ENCODE measurements around the gene HDGFL1.

Gene HDGFL1

DNA sequence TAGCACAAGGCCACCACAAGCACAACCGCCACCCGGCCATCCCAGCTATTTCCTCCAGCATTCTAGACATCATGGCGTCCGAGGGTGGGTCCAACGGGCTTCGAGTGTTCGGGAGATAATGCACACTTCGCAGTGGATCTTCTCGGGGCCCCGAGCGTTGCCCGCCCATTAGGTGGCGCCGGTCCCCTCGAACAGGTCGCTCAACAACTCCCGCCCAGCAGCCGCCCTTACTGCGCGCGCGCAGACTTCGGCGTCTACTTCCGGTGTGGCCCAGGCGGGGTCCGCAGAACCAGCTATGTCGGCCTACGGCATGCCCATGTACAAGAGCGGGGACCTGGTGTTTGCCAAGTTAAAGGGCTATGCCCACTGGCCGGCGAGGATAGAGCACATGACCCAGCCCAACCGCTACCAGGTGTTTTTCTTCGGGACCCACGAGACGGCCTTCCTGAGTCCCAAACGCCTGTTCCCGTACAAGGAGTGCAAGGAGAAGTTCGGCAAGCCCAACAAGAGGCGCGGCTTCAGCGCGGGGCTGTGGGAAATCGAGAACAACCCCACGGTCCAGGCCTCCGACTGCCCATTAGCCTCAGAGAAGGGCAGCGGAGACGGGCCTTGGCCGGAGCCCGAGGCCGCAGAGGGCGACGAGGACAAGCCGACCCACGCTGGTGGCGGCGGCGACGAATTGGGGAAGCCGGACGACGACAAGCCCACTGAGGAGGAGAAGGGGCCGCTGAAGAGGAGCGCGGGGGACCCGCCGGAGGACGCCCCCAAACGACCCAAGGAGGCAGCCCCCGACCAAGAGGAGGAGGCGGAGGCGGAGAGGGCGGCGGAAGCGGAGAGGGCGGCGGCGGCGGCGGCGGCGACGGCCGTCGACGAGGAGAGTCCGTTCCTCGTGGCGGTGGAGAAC, at the start of gene HDGFL1:
Gene HDGFL1, plus strand, starts transcription at position 286 of the 904 bp plus-strand sequence. Its CDS starts 10 bp downstream, at position 296.
- no peak for DNase-seq
- no peak for TF ChIP-seq GATA1 (IDR thresholded peaks at IDR 0.05; ENCODE audit: low read depth, low read length)
- TF ChIP-seq POLR2A (IDR thresholded peaks at IDR 0.05; ENCODE audit: low read length), result no peak

- TF ChIP-seq POLR2A (IDR thresholded peaks at IDR 0.05; ENCODE audit: low read length), result no peak
- no peak for TF ChIP-seq GATA1 (IDR thresholded peaks at IDR 0.05; ENCODE audit: low read depth, low read length)
- DNase-seq, result no peak
Measured at GRCh38 chr6:22521035-22521434, 48.3 kb upstream of the HDGFL1 start.

GRCh38 chr6:22526736-22527135, 42.6 kb upstream of the HDGFL1 start:
- TF ChIP-seq POLR2A (IDR thresholded peaks at IDR 0.05; ENCODE audit: low read length) (no peak), GATA1 (IDR thresholded peaks at IDR 0.05; ENCODE audit: low read depth, low read length) (no peak)

GRCh38 chr6:22529866-22530265, 39.5 kb upstream of the HDGFL1 start:
- DNase-seq, result no peak
- no peak for TF ChIP-seq GATA1 (IDR thresholded peaks at IDR 0.05; ENCODE audit: low read depth, low read length)
- TF ChIP-seq POLR2A (IDR thresholded peaks at IDR 0.05; ENCODE audit: low read length), result no peak

More at GRCh38 chr6:22526736-22527135, 42.6 kb upstream of the HDGFL1 start:
- DNase-seq, result no peak

DNA sequence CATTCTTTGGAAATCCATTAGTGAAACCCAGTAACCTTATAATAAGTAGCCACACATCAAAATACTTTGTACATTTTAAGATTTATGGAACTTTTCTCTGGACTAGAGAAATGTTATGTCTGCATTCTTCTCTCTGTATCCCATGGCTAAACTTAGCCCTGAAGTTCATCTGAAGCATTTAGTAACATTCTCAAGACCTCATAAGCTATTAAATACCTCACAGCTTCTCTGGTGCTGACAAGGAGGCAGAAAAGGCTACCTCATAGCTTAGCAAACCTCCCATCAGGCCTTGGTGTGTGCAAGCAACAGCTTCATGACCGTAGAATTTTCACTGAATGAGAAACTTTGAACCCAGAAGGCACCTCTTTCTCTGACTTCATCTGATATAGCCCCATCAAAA, 38.9 kb upstream of the HDGFL1 start:
- TF ChIP-seq GATA1 (IDR thresholded peaks at IDR 0.05; ENCODE audit: low read depth, low read length), result no peak
- TF ChIP-seq POLR2A (IDR thresholded peaks at IDR 0.05; ENCODE audit: low read length), result no peak
- no peak for DNase-seq

DNA sequence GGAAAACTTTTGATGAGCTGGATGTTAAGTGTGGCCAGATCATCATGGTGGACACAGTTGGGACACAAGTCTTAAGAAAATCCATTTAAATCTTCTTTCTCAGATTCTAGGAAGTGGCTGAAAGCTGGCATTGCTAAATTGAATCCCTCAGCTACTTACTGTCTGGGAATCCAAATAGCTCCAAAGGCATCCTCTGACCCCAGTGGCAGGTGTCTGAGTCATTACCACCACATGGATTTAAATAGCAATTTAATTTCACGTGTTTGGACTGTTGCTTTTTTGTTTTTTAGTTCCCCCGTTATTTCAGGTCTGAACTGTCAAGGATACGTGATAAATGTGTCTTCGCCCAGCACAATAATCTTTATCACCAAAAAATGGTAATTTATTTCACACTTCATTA, 33.2 kb upstream of the HDGFL1 start:
- DNase-seq, result no peak
- TF ChIP-seq GATA1 (IDR thresholded peaks at IDR 0.05; ENCODE audit: low read depth, low read length) (no peak), POLR2A (IDR thresholded peaks at IDR 0.05; ENCODE audit: low read length) (no peak)

DNA sequence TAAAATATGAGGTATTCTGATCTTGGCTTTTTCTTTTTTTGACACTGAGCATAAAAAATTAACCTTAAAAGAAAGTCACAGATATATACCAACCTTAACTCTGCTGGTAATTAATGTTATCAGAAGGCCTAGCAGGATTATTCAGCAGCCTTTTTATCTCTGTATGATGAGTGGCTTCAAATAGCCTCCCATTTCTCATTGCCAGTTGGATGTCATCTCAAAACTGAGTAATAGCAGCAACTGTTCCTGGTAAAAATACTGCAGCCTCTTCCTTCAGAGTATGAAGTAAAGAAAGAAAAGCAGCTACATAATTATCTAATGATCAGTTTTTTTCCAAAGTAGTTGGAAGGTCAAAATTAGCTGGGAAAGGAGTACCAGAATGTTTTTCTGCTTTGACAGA, 24.9 kb upstream of the HDGFL1 start:
- no peak for DNase-seq

GRCh38 chr6:22545051-22545450, 24.3 kb upstream of the HDGFL1 start:
- no peak for TF ChIP-seq GATA1 (IDR thresholded peaks at IDR 0.05; ENCODE audit: low read depth, low read length)
- DNase-seq, result no peak

More for the DNA sequence above, 24.9 kb upstream of the HDGFL1 start:
- TF ChIP-seq GATA1 (IDR thresholded peaks at IDR 0.05; ENCODE audit: low read depth, low read length) (no peak), POLR2A (IDR thresholded peaks at IDR 0.05; ENCODE audit: low read length) (no peak)

GRCh38 chr6:22546236-22546635, 23.1 kb upstream of the HDGFL1 start:
- DNase-seq, result no peak
- TF ChIP-seq GATA1 (IDR thresholded peaks at IDR 0.05; ENCODE audit: low read depth, low read length), result no peak
- TF ChIP-seq POLR2A (IDR thresholded peaks at IDR 0.05; ENCODE audit: low read length), result no peak

GRCh38 chr6:22550971-22551670, 18.2 kb upstream of the HDGFL1 start:
- TF ChIP-seq GATA1 (IDR thresholded peaks at IDR 0.05; ENCODE audit: low read depth, low read length), result no peak
- TF ChIP-seq POLR2A (IDR thresholded peaks at IDR 0.05; ENCODE audit: low read length), result no peak
- no peak for DNase-seq

DNA sequence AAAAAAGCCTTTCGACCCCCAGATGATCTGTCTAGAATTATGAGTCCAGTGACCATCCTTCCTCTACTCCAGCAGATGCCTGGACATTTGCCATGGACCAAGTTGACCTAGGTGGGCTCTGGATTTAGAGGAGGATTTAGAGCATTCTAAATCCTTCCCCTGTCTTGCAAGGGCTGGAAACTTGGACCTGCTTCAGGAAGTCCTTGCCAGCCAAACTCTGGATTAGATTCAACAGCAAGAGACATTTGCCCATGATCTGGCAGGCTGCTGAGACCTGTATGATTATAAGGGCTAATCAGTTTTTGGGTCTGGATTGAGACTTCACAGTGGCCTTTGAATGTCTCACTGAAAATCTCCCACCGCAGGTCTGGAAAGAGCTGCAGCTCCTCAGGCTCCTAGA, 13.1 kb upstream of the HDGFL1 start:
- no peak for DNase-seq
- TF ChIP-seq POLR2A (IDR thresholded peaks at IDR 0.05; ENCODE audit: low read length) (no peak), GATA1 (IDR thresholded peaks at IDR 0.05; ENCODE audit: low read depth, low read length) (no peak)

- no peak for DNase-seq
Measured at GRCh38 chr6:22557007-22557406, 12.4 kb upstream of the HDGFL1 start.

GRCh38 chr6:22558288-22558882, 11.0 kb upstream of the HDGFL1 start:
- TF ChIP-seq POLR2A (IDR thresholded peaks at IDR 0.05; ENCODE audit: low read length) (no peak), GATA1 (IDR thresholded peaks at IDR 0.05; ENCODE audit: low read depth, low read length) (no peak)
- DNase-seq, result no peak

More at GRCh38 chr6:22557007-22557406, 12.4 kb upstream of the HDGFL1 start:
- TF ChIP-seq POLR2A (IDR thresholded peaks at IDR 0.05; ENCODE audit: low read length) (no peak), GATA1 (IDR thresholded peaks at IDR 0.05; ENCODE audit: low read depth, low read length) (no peak)

GRCh38 chr6:22568854-22569253, 512 bp upstream of the HDGFL1 start:
- TF ChIP-seq GATA1 (IDR thresholded peaks at IDR 0.05; ENCODE audit: low read depth, low read length) (no peak), POLR2A (IDR thresholded peaks at IDR 0.05; ENCODE audit: low read length) (no peak)
- no peak for DNase-seq
